IMR-90 (cell line): ENCODE data around the gene DDC. TPM values are rescaled to one million over a fixed set of nuclear protein-coding genes. Genes with fewer than 3 reads are reported as not detected.

ENCODE experiments used
- ATAC-seq: fragments of 200-7000 bp; cut with Tn5 transposase; 2 replicates; pipeline ENCODE4 v1.9.1; 2020; ENCODE audit warnings: low read depth, mild to moderate bottlenecking, moderate library complexity
- BruUV-seq: library from RNA; stranded (reverse); fragments of 400-500 nt; replicated peaks from 2 replicates; lab custom pipeline; 2021; lab: Mats Ljungman, UMichigan
- CTCF ChIA-PET: fragments of 300-600 bp; formaldehyde crosslinking; extraction: SDS; loops from one replicate; lab custom pipeline; 2021; ENCODE audit warnings: antibody characterized with exemption; lab: Yijun Ruan, JAX
- POLR2A ChIA-PET: fragments of 300-600 bp; sonication (Branson Sonifier 250); formaldehyde crosslinking; loops from one replicate; lab custom pipeline; 2022; ENCODE audit warnings: antibody characterized with exemption; ENCODE audit not compliant: unreplicated experiment; lab: Charles Lee
- DNase-seq: peaks from one replicate; pipeline ENCODE4 v3.0.0; 2013
- H2AFZ ChIP-seq: replicated peaks from 2 replicates; pipeline ENCODE3; 2013; ENCODE audit warnings: low read length, mild to moderate bottlenecking; ENCODE audit not compliant: poor library complexity
- H2AK5ac ChIP-seq: 2 replicates; pipeline ENCODE4 v1.6.1; 2013; ENCODE audit warnings: low read depth, low read length, inconsistent platforms
- H2AK9ac ChIP-seq: replicated peaks from 2 replicates; pipeline ENCODE3; 2013; ENCODE audit warnings: mild to moderate bottlenecking, low read depth, low read length, moderate library complexity; ENCODE audit not compliant: poor library complexity
- H2BK120ac ChIP-seq: 2 replicates; pipeline ENCODE4 v1.6.1; 2013; ENCODE audit warnings: low read depth, low read length, inconsistent platforms
- H2BK15ac ChIP-seq: 3 replicates; pipeline ENCODE4 v1.6.1; 2013; ENCODE audit warnings: low read depth, low read length, inconsistent platforms
- H2BK20ac ChIP-seq: 2 replicates; pipeline ENCODE4 v1.6.1; 2013; ENCODE audit warnings: low read depth, mild to moderate bottlenecking, inconsistent platforms, low read length, moderate library complexity
- H2BK5ac ChIP-seq: 2 replicates; pipeline ENCODE4 v1.6.1; 2013; ENCODE audit warnings: mild to moderate bottlenecking, low read depth, low read length, inconsistent platforms; ENCODE audit not compliant: poor library complexity, severe bottlenecking
- H3K14ac ChIP-seq: replicated peaks from 2 replicates; pipeline ENCODE4 v1.6.1; 2013; ENCODE audit warnings: low read depth, low read length, inconsistent platforms
- H3K18ac ChIP-seq: 2 replicates; pipeline ENCODE4 v1.6.1; 2013; ENCODE audit warnings: low read depth, low read length, control low read depth
- H3K23ac ChIP-seq: 2 replicates; pipeline ENCODE4 v1.6.1; 2013; ENCODE audit warnings: low read depth, low read length, inconsistent platforms
- H3K27ac ChIP-seq: 2 replicates; pipeline ENCODE4 v1.5.1; 2013; ENCODE audit warnings: mild to moderate bottlenecking, control low read depth, low read length; ENCODE audit not compliant: insufficient read depth
- H3K27me3 ChIP-seq: 2 replicates; pipeline ENCODE4 v1.6.1; 2013; ENCODE audit warnings: low read length; ENCODE audit not compliant: control insufficient read depth, insufficient read depth
- H3K36me3 ChIP-seq: 2 replicates; pipeline ENCODE4 v1.6.1; 2013; ENCODE audit warnings: low read length, mixed read lengths; ENCODE audit not compliant: control insufficient read depth, insufficient read depth
- H3K4ac ChIP-seq: 2 replicates; pipeline ENCODE4 v1.6.1; 2013; ENCODE audit warnings: low read depth, low read length, inconsistent platforms
- H3K4me1 ChIP-seq: 2 replicates; pipeline ENCODE4 v1.6.1; 2013; ENCODE audit warnings: low read length, mixed read lengths; ENCODE audit not compliant: control insufficient read depth, insufficient read depth
- H3K4me2 ChIP-seq: 2 replicates; pipeline ENCODE4 v1.6.1; 2013; ENCODE audit warnings: low read depth, mild to moderate bottlenecking, control low read depth, low read length, moderate library complexity
- H3K4me3 ChIP-seq: 2 replicates; pipeline ENCODE4 v1.5.1; 2013; ENCODE audit warnings: low read depth, mild to moderate bottlenecking, control low read depth, low read length, moderate library complexity; ENCODE audit not compliant: insufficient read depth
- H3K56ac ChIP-seq: 2 replicates; pipeline ENCODE4 v1.6.1; 2013; ENCODE audit warnings: low read length, inconsistent platforms; ENCODE audit not compliant: insufficient read depth; ENCODE audit errors: extremely low read depth
- H3K79me1 ChIP-seq, 2 experiments: 2 replicates each; pipeline ENCODE4 v1.6.1; 2013; ENCODE audit warnings: low read length in 2 of 2, inconsistent platforms in 1 of 2, low read depth in 1 of 2
- H3K9ac ChIP-seq: 2 replicates; pipeline ENCODE4 v1.6.1; 2013; ENCODE audit warnings: low read depth, low read length, control low read depth
- H3K9me1 ChIP-seq: 2 replicates; pipeline ENCODE4 v1.6.1; 2013; ENCODE audit warnings: low read length, inconsistent platforms; ENCODE audit not compliant: insufficient read depth
- H3K9me3 ChIP-seq: 2 replicates; pipeline ENCODE4 v1.6.1; 2013; ENCODE audit warnings: low read length; ENCODE audit not compliant: control insufficient read depth, insufficient read depth
- H4K20me1 ChIP-seq: 2 replicates; pipeline ENCODE4 v1.6.1; 2013; ENCODE audit warnings: low read length, inconsistent platforms; ENCODE audit not compliant: insufficient read depth
- H4K5ac ChIP-seq: 2 replicates; pipeline ENCODE4 v1.6.1; 2013; ENCODE audit warnings: mild to moderate bottlenecking, low read depth, low read length, control low read depth
- H4K8ac ChIP-seq, 2 experiments: 2 replicates each; pipeline ENCODE4 v1.6.1; 2013; ENCODE audit warnings: low read depth in 2 of 2, low read length in 2 of 2, control low read depth in 1 of 2, inconsistent platforms in 1 of 2
- H4K91ac ChIP-seq: 2 replicates; pipeline ENCODE4 v1.6.1; 2013; ENCODE audit warnings: low read depth, low read length, inconsistent platforms; ENCODE audit not compliant: insufficient read depth
- BHLHE40 ChIP-seq: fragments of 150-350 bp; IDR thresholded peaks from 2 replicates; pipeline ENCODE4 v1.6.1; 2016; ENCODE audit warnings: mild to moderate bottlenecking, low read depth, low read length
- CEBPB ChIP-seq: IDR thresholded peaks from 2 replicates; pipeline ENCODE4 v1.6.1; 2012; ENCODE audit warnings: low read depth, low read length, improper control_type of control experiment
- CHD1 ChIP-seq: IDR thresholded peaks from 2 replicates; pipeline ENCODE4 v1.6.1; 2012; ENCODE audit warnings: low read depth, low read length, improper control_type of control experiment
- CTCF ChIP-seq: conservative IDR thresholded peaks from 2 replicates; pipeline ENCODE4 v1.5.1; 2012; ENCODE audit warnings: mild to moderate bottlenecking, low read depth, low read length, improper control_type of control experiment
- ELK1 ChIP-seq: fragments of 150-350 bp; IDR thresholded peaks from 2 replicates; pipeline ENCODE4 v1.6.1; 2016; ENCODE audit warnings: low read depth, mild to moderate bottlenecking, low read length, moderate library complexity, borderline replicate concordance
- FOS ChIP-seq: fragments of 150-350 bp; IDR thresholded peaks from 2 replicates; pipeline ENCODE4 v1.6.1; 2016; ENCODE audit warnings: low read depth, low read length
- MAFK ChIP-seq: IDR thresholded peaks from 2 replicates; pipeline ENCODE4 v1.6.1; 2012; ENCODE audit warnings: low read depth, low read length, improper control_type of control experiment
- MAZ ChIP-seq: IDR thresholded peaks from 2 replicates; pipeline ENCODE4 v1.6.1; 2012; ENCODE audit warnings: low read depth, mild to moderate bottlenecking, low read length, improper control_type of control experiment, moderate library complexity, borderline replicate concordance
- MXI1 ChIP-seq: IDR thresholded peaks from 2 replicates; pipeline ENCODE4 v1.6.1; 2012; ENCODE audit warnings: low read depth, mild to moderate bottlenecking, low read length, moderate library complexity, borderline replicate concordance
- NFE2L2 ChIP-seq: fragments of 150-350 bp; IDR thresholded peaks from 2 replicates; pipeline ENCODE4 v1.6.1; 2016; ENCODE audit warnings: low read depth, mild to moderate bottlenecking, low read length
- POLR2A ChIP-seq: IDR thresholded peaks from 2 replicates; pipeline ENCODE4 v1.6.1; 2012; ENCODE audit warnings: mild to moderate bottlenecking, low read depth, low read length
- RAD21 ChIP-seq: IDR thresholded peaks from 2 replicates; pipeline ENCODE4 v1.6.1; 2012; ENCODE audit warnings: low read length, improper control_type of control experiment
- RCOR1 ChIP-seq: IDR thresholded peaks from 2 replicates; pipeline ENCODE4 v1.6.1; 2012; ENCODE audit warnings: mild to moderate bottlenecking, low read length, improper control_type of control experiment; ENCODE audit not compliant: insufficient replicate concordance
- RFX5 ChIP-seq: IDR thresholded peaks from 2 replicates; pipeline ENCODE4 v1.8.0; 2012; ENCODE audit warnings: low read depth, mild to moderate bottlenecking, low read length, moderate library complexity
- SMC3 ChIP-seq: fragments of 150-350 bp; IDR thresholded peaks from 2 replicates; pipeline ENCODE4 v1.6.1; 2016; ENCODE audit warnings: low read depth, mild to moderate bottlenecking, antibody characterized with exemption, low read length, moderate library complexity
- USF2 ChIP-seq: fragments of 150-350 bp; IDR thresholded peaks from 2 replicates; pipeline ENCODE4 v1.6.1; 2017; ENCODE audit warnings: mild to moderate bottlenecking, antibody characterized with exemption, low read length, low read depth
- WGBS, 2 experiments: methylation state at CpG; one replicate each; pipeline versions ENCODE4 v1.1.5 to v1.1.7; 2013; ENCODE audit warnings: missing lambda C conversion rate in 2 of 2; ENCODE audit not compliant: insufficient read length in 1 of 2; ENCODE audit errors: extremely low coverage in 2 of 2; 5-methylcytosine and 5-hydroxymethylcytosine counted together
- dilution Hi-C: fragments of 300-500 bp; cut with HindIII; formaldehyde crosslinking; loops from one replicate; pipeline ENCODE4 v1.14.3; 2018; ENCODE audit warnings: low sequenced_read_pairs; ENCODE audit not compliant: unreplicated experiment
- in situ Hi-C: fragments of 300-500 bp; cut with MboI; formaldehyde crosslinking; loops from 3 replicates; pipeline ENCODE4 v1.14.3; 2019; ENCODE audit warnings: low sequenced_read_pairs, inconsistent platforms, mixed read lengths
- intact Hi-C: fragments of 100-400 bp; cut with micrococcal nuclease; formaldehyde crosslinking; loops from 2 replicates; pipeline ENCODE4 v1.10.0; 2022
- polyA plus RNA-seq, 3 experiments: library from polyadenylated mRNA; depleted of rRNA; stranded (reverse); fragments of >200 nt; gene quantifications; 2 replicates each; pipeline ENCODE4 v1.2.3, GENCODE V29; 2012; ENCODE audit warnings: low replicate concordance in 1 of 3
- total RNA-seq: library from RNA; depleted of rRNA; stranded (reverse); fragments of >200 nt; gene quantifications from 2 replicates; pipeline ENCODE4 v1.2.3, GENCODE V29; 2012

Gene DDC
- total and polyA plus RNA-seq, 2 of the 4 experiments (the other 2 are of a cell fraction): not detected

GRCh38 chr7:50544992-50545391, 20.2 kb downstream of the DDC start:
- BruUV-seq: no TSS peak
- no peak overlapping the region for H2BK15ac ChIP-seq
- no peak overlapping the region for H3K27ac ChIP-seq
- no CpG with 5 or more reads among the region's 6 CpGs for WGBS, 2 experiments
- H2BK5ac ChIP-seq: no peak overlapping the region
- H3K9ac ChIP-seq: no peak overlapping the region
- peaks cover 16% of the 10 kb centered on the region for H3K27me3 ChIP-seq
- no peak overlapping the region for H3K56ac ChIP-seq
- H4K91ac ChIP-seq: no peak overlapping the region
- TF ChIP-seq MAFK (no peak), FOS (no peak), RAD21 (no peak), ELK1 (no peak), MAZ (no peak), MXI1 (no peak), USF2 (no peak), BHLHE40 (no peak), CEBPB (no peak), CTCF (no peak), POLR2A (no peak), SMC3 (no peak), RFX5 (no peak), NFE2L2 (no peak), RCOR1 (no peak), CHD1 (no peak)
- H2AK5ac ChIP-seq: no peak overlapping the region
- H3K4me2 ChIP-seq: no peak overlapping the region
- intact Hi-C loops (no loop called here), dilution Hi-C loops (no loop called here), in situ Hi-C loops (no loop called here)
- H2BK20ac ChIP-seq: no peak overlapping the region
- ChIA-PET CTCF (interaction anchor here (1.1 kb wide), 1 partner anchor 9 kb away, joined by 3 read pairs; no protein-coding TSS in a partner anchor), POLR2A (interaction anchor here (0.6 kb wide), 1 partner anchor 10 kb away, joined by 3 read pairs; no protein-coding TSS in a partner anchor)
- no peak overlapping the region for H2AK9ac ChIP-seq
- no peak overlapping the region for H4K8ac ChIP-seq
- no peak for DNase-seq
- no peak overlapping the region for H4K5ac ChIP-seq
- no peaks in the 10 kb centered on the region for H3K9me3 ChIP-seq
- no peak overlapping the region for H2BK120ac ChIP-seq
- H3K4me3 ChIP-seq: no peak overlapping the region
- no peak overlapping the region for H3K23ac ChIP-seq
- H3K4me1 ChIP-seq: no peaks in the 10 kb centered on the region
- H3K79me1 ChIP-seq: no peaks in the 10 kb centered on the region
- no peaks in the 10 kb centered on the region for H4K20me1 ChIP-seq
- H3K14ac ChIP-seq: no peak overlapping the region
- H3K9me1 ChIP-seq: no peaks in the 10 kb centered on the region
- H3K36me3 ChIP-seq: no peaks in the 10 kb centered on the region
- no peak overlapping the region for H3K18ac ChIP-seq
- H3K4ac ChIP-seq: no peak overlapping the region
- H2AFZ ChIP-seq: no peak overlapping the region
- ATAC-seq: no peak
